ENCODE measurements around the gene YARS1.

YARS1 gene

DNA sequence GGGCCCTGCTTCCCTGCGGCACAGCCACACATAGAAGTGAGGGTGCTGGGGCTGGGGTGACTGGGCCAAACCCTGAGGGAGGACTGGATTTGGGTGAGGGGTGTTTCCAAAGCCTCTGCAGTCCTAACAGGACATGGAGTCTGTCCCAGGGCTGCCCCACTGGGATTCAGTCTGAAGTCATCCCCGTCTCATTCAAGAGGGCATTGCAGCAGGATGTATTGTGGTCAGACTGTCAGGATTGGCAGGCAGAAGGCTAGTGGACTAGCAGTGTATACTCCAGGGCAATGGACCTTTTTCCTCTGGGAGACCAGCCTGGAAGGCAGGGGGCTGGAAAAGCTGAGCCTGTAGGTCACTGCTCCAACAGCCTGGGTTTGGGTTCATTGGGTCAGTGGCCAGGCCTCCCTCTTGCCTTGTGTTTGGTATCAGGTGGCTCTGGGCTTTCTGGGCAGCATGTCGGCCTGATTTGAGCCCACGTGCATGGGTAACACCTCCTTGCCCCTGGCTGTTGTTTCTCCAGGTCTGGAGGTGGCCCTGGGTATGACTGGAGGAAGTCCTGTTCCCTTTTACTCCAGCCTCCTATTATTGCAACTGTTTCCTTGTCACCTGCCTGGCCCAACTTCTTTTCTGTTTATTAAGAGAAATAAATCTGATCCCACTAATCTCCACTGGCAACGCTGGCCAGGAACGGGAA lies 73.6 kb downstream of the YARS1 start:
- Histone ChIP-seq H3K4me3 (ENCODE audit: low read length, poor library complexity, severe bottlenecking) (no peak overlapping the region), H3K27me3 (ENCODE audit: insufficient read depth, low read length, poor library complexity, severe bottlenecking) (no peaks in the 10 kb centered on the region), H3K79me2 (ENCODE audit: insufficient read depth, low read length) (no peaks in the 10 kb centered on the region), H3K4me1 (ENCODE audit: insufficient read depth, low read length, poor library complexity, severe bottlenecking) (peaks cover 4% of the 10 kb centered on the region), H3K9me2 (replicated peaks; ENCODE audit: low read depth, low read length) (no peaks in the 10 kb centered on the region), H3K9me3 (ENCODE audit: insufficient read depth, low read depth, low read length) (no peaks in the 10 kb centered on the region), H3K9ac (ENCODE audit: low read depth, low read length, poor library complexity, severe bottlenecking) (no peak overlapping the region), H3F3A (ENCODE audit: low read depth) (no peaks in the 10 kb centered on the region), H3K36me3 (ENCODE audit: insufficient read depth, low read length) (no peaks in the 10 kb centered on the region), H4K20me1 (ENCODE audit: insufficient read depth, low read length, poor library complexity, severe bottlenecking) (no peaks in the 10 kb centered on the region), H2AFZ (ENCODE audit: low read length) (no peak overlapping the region), H3K4me2 (ENCODE audit: low read depth, low read length, poor library complexity, severe bottlenecking) (no peak overlapping the region)
- TF ChIP-seq, protein P1, sequence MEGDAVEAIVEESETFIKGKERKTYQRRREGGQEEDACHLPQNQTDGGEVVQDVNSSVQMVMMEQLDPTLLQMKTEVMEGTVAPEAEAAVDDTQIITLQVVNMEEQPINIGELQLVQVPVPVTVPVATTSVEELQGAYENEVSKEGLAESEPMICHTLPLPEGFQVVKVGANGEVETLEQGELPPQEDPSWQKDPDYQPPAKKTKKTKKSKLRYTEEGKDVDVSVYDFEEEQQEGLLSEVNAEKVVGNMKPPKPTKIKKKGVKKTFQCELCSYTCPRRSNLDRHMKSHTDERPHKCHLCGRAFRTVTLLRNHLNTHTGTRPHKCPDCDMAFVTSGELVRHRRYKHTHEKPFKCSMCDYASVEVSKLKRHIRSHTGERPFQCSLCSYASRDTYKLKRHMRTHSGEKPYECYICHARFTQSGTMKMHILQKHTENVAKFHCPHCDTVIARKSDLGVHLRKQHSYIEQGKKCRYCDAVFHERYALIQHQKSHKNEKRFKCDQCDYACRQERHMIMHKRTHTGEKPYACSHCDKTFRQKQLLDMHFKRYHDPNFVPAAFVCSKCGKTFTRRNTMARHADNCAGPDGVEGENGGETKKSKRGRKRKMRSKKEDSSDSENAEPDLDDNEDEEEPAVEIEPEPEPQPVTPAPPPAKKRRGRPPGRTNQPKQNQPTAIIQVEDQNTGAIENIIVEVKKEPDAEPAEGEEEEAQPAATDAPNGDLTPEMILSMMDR (conservative IDR thresholded peaks at IDR 0.05; ENCODE audit: low read length) = no peak
- TF ChIP-seq EZH2phosphoT487 (IDR thresholded peaks at IDR 0.05; ENCODE audit: borderline replicate concordance) = no peak

- Histone ChIP-seq H3K79me2 (ENCODE audit: insufficient read depth, low read length) (no peaks in the 10 kb centered on the region), H3K4me3 (ENCODE audit: low read length, poor library complexity, severe bottlenecking) (peak overlapping the region; percentile 65), H3K27me3 (ENCODE audit: insufficient read depth, low read length, poor library complexity, severe bottlenecking) (no peaks in the 10 kb centered on the region), H3K9me2 (replicated peaks; ENCODE audit: low read depth, low read length) (no peaks in the 10 kb centered on the region), H4K20me1 (ENCODE audit: insufficient read depth, low read length, poor library complexity, severe bottlenecking) (no peaks in the 10 kb centered on the region), H3K4me2 (ENCODE audit: low read depth, low read length, poor library complexity, severe bottlenecking) (peak overlapping the region; percentile 66), H3F3A (ENCODE audit: low read depth) (no peaks in the 10 kb centered on the region), H3K4me1 (ENCODE audit: insufficient read depth, low read length, poor library complexity, severe bottlenecking) (peaks cover 4% of the 10 kb centered on the region), H3K9ac (ENCODE audit: low read depth, low read length, poor library complexity, severe bottlenecking) (peak overlapping the region; percentile 28), H2AFZ (ENCODE audit: low read length) (no peak overlapping the region), H3K9me3 (ENCODE audit: insufficient read depth, low read depth, low read length) (no peaks in the 10 kb centered on the region), H3K36me3 (ENCODE audit: insufficient read depth, low read length) (no peaks in the 10 kb centered on the region)
- TF ChIP-seq, protein P1 (conservative IDR thresholded peaks at IDR 0.05; ENCODE audit: low read length) = no peak
- no peak for TF ChIP-seq EZH2phosphoT487 (IDR thresholded peaks at IDR 0.05; ENCODE audit: borderline replicate concordance)
Measured at GRCh38 chr1:32742956-32743355, 74.2 kb downstream of the YARS1 start.

- H3K36me3 ChIP-seq (ENCODE audit: insufficient read depth, low read length) = no peaks in the 10 kb centered on the region
- peak overlapping the region; percentile 65 for H3K4me3 ChIP-seq (ENCODE audit: low read length, poor library complexity, severe bottlenecking)
- H3K4me2 ChIP-seq (ENCODE audit: low read depth, low read length, poor library complexity, severe bottlenecking) = peak overlapping the region; percentile 66
- no peaks in the 10 kb centered on the region for H3K9me2 ChIP-seq (replicated peaks; ENCODE audit: low read depth, low read length)
- H3K9ac ChIP-seq (ENCODE audit: low read depth, low read length, poor library complexity, severe bottlenecking) = peak overlapping the region; percentile 28
- peak overlapping the region; percentile 80 for H2AFZ ChIP-seq (ENCODE audit: low read length)
- no peak for TF ChIP-seq EZH2phosphoT487 (IDR thresholded peaks at IDR 0.05; ENCODE audit: borderline replicate concordance)
- no peaks in the 10 kb centered on the region for H3K9me3 ChIP-seq (ENCODE audit: insufficient read depth, low read depth, low read length)
- H4K20me1 ChIP-seq (ENCODE audit: insufficient read depth, low read length, poor library complexity, severe bottlenecking) = no peaks in the 10 kb centered on the region
- no peaks in the 10 kb centered on the region for H3K27me3 ChIP-seq (ENCODE audit: insufficient read depth, low read length, poor library complexity, severe bottlenecking)
- no peaks in the 10 kb centered on the region for H3F3A ChIP-seq (ENCODE audit: low read depth)
- no peaks in the 10 kb centered on the region for H3K79me2 ChIP-seq (ENCODE audit: insufficient read depth, low read length)
- peaks cover 4% of the 10 kb centered on the region for H3K4me1 ChIP-seq (ENCODE audit: insufficient read depth, low read length, poor library complexity, severe bottlenecking)
Measured at GRCh38 chr1:32742199-32742947, 74.8 kb downstream of the YARS1 start.
